Fibroblast of the conjunctiva (primary cell): ENCODE results near the gene C7orf57.
"Not testable (repeated sequence)": the region's sequence is repeated elsewhere in the genome, so short reads cannot be mapped to it uniquely, and the experiment has no call there.

Source experiments
- DNase-seq: peaks from one replicate; pipeline ENCODE4 v3.0.0-alpha.2; 2010; ENCODE audit warnings: low read depth

C7orf57 gene

GRCh38 chr7:48035967-48036478, 680 bp downstream of the C7orf57 start:
- no peak for DNase-seq

DNA sequence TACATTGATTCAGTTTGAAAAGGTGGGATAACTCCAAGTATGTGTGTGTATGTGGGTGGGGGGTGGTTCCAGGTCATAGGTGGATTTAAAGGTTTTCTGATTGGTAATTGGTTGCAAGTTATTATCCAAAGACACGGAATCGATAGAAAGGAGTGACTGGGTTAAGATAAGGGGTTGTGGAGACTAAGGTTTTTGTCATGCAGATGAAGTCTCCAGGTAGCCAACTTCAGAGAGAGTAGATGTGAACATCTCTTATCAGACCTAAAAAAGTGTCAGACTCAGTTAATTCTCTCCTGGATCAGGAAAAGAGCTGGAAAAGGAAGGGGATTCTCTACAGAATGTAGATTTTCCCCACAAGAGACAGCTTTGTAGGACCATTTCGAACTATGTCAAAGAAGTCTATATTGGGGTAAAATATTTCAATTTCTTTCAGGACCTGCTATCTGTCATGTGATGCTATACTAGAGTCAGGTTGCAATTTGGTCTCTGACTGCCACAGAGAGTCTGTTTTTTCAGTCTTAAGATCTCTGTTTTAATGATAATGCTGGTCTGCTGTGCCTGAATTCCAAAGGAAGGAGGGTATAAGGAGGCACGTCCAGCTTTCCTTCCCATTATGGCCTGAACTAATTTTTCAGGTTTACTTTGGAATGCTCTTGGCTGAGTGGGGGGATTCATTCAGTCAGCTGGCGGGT, 3.6 kb downstream of the C7orf57 start:
- no peak for DNase-seq

DNA sequence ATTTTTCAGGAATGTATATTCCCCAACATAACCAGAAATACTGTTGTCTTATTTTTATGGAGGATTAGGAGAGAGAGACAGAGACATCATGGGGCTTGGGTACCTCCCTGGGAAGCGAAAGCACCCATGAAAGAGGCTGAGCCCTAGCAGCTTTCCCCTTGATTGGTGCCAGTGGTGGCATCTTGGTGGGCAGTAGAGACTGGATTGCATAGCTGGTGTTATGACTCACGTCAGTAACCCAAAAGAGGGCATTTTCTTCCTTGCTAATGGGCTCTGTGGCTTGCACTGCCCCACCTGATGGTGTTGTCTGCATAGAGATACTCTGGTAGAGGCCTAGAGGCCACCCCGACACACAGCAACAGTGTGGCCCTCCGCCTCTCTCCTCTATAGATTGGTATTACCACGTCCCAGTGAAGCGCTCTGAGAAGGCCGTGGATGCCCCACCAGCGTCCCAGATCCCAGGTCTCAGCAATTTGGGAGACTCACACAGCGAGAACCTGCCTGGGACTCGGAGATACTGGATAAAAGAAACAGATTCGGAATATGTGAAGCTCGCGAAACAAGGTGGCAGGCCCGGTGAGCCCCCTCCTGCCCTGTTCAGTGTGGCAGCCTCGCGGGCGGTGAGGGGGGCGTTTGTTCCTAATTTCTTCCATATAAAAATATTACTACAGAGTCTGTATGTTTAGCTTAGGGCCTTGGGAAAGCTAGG, 5.8 kb downstream of the C7orf57 start:
- no peak for DNase-seq

DNA sequence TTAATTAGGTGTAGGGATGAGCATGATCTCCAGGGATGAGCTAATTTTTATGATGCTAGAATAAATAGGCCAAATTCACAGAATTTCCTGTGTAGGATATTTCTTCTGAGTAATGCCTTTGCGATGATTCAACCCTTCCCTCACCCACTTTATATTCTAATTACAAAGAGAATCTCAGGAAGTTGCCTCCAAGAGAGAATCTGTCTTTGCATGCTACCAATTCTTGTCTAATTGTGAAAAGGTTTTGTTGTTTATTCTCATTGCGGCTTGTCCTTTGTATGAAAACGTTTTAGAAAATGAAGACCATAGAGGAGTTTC, 6.3 kb downstream of the C7orf57 start:
- no peak for DNase-seq

DNA sequence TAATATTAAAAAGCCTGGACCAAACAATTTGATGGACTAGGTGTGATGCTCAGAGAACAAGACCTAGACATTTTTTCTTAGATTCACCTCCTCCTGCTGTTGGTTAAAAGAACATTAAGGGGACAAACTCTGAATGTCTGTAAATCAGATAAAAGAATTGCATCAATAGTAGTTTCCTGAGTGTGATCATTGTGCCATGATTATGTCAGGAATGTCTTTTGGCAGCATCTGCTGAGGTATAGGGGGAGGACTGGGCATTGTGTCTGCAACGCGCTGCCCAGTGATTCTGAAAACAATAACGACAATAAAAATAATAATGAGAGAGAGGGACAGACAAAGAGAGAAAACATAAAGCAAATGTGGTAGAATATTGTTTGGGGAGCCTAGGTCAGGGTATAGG, 6.9 kb downstream of the C7orf57 start:
- DNase-seq: no peak

- DNase-seq: no peak
Observed at GRCh38 chr7:48042636-48043035, 7.3 kb downstream of the C7orf57 start.

GRCh38 chr7:48045195-48045765, 9.9 kb downstream of the C7orf57 start:
- no peak for DNase-seq

DNA sequence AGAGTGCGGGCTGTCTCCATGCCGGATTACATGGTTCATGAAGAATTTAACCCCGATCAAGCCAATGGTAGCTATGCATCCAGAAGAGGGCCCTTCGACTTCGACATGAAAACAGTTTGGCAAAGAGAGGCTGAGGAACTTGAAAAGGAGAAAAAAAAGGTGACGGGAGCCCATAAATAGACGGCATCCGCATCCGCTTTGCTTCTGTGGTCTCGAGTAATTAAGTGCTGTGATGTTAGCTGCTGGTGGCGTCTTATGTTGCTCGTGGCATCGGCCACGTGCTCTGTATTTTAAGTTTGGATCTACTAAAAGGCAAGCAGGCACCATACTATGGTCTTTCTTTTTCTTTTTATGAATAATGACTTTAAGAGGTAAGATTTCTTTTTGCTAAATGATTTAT, 11.1 kb downstream of the C7orf57 start:
- DNase-seq: no peak

- no peak for DNase-seq
Observed at GRCh38 chr7:48048113-48048512, 12.8 kb downstream of the C7orf57 start.

DNA sequence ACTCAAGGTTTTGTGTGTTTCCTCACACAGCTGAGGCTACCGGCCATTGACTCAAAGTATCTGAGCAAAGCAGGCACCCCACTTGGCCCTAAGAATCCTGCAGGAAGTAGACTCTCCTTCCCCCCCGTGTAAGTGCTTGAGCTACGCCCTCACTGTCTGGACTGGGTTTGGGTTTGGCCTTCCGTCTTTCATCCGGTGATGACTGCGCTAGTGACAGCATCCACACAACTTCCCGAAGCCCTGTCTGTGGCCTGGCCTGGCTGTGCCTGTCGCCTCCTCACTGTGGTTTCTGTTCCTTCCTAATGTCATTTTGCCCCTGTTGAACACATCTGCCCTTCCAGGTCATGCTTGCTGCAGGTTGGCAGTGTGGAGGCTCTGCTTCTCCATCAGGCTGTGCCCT, 14.5 kb downstream of the C7orf57 start:
- no peak for DNase-seq

GRCh38 chr7:48052748-48053147, 17.4 kb downstream of the C7orf57 start:
- no peak for DNase-seq

DNA sequence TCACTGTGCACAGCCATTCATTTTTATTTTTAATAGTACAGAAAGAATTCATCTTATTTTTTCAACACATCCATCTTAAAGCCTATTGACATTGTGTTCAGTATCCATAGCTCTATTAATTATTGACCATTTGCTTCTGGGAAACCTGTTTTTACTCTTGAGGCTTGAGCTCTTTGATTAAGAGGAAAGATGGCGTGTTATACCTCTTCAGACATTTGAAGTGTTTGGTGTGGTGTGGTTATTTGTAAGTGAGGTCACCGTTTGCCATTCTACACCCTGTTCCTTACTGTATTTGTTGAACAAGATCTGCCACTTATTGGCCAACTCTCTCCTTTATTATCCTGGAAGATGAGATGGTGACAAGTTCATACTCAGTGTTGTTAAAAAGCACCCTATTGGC, 18.4 kb downstream of the C7orf57 start:
- DNase-seq: no peak

- DNase-seq: no peak
Observed at GRCh38 chr7:48058990-48059389, 23.6 kb downstream of the C7orf57 start.

- no peak for DNase-seq
Observed at GRCh38 chr7:48059706-48060105, 24.4 kb downstream of the C7orf57 start.

GRCh38 chr7:48063985-48064384, 28.6 kb downstream of the C7orf57 start:
- DNase-seq: no peak

DNA sequence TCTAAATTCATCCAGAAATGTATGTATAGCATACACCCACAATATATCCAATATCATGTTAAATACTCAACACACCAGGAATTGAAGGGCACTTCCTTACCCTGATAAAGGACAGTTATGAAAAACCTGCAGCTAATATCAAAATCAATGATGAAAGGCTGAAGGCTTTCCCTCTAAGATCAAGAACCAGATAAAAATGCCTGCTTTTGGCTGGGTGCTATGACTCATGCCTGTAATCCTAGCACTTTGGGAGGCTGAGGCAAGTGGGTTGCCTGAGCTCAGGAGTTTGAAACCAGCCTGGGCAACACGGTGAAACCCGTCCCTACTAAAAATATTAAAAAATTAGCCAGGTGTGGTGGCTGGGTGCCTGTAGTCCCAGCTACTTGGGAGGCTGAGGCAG, 32.1 kb downstream of the C7orf57 start:
- DNase-seq: no peak

DNA sequence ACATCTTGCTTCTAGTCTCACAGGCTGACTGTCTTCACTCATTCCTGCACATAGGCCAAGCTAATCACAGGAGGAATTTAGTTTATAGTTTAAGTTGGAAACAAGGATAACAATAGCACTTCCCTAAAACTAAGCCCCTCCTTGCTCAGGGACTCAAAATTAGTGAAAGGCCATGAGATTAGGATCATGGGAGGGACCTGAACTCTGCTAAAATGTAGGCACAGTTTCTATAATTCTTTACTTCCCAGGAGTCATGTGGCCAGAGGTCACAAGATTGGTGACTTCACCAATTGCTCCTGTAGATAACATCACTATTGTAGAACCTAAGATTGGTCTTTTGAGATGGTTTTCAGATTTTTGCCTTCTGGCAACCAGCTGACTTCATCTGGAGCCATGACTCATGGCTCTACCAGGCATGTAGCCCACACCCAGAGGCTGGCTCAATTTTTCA, 38.9 kb downstream of the C7orf57 start:
- DNase-seq: no peak

GRCh38 chr7:48077423-48077822, 42.1 kb downstream of the C7orf57 start:
- DNase-seq: no peak

- no peak for DNase-seq
Observed at GRCh38 chr7:48078470-48078869, 43.1 kb downstream of the C7orf57 start.

DNA sequence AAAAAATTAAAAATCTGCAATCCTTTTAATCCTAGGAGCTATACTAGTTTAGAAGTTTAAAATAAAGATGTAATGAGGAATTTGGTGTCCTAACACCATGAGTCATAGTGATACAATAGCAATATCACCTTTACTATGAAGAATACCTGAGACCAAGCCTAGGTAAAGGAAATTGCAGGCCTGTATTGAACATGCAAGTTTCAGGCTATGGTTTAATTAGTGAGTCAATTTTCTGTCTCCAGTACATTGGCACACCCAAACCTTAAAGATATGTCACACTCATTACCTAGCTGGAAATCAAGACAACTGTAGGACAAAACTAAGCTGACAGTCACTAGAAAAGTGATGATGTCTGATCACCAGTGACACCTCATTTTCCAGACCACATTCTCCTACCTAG, 47.0 kb downstream of the C7orf57 start:
- DNase-seq: not testable (repeated sequence)

GRCh38 chr7:48083114-48083830, 47.9 kb downstream of the C7orf57 start:
- DNase-seq: no peak

- peak; percentile 96 for DNase-seq
Observed at GRCh38 chr7:48084727-48085432, 49.5 kb downstream of the C7orf57 start.
